Stimulated activated CD4-positive, alpha-beta T cell treated with anti-CD3 and anti-CD28 coated beads, Interleukin-1b, Interleukin-23, amount 100 ng/mL, for 4 hours (primary cell): Measurements from ENCODE around the gene PIK3IP1.

Experiments used
- DNase-seq, 2 donors: peaks; one replicate each; pipeline ENCODE4 v3.0.0-alpha.2; 2020; ENCODE audit warnings: low read depth in 2 of 2

The PIK3IP1 gene

GRCh38 chr22:31279327-31279669 lies 13.0 kb downstream of the PIK3IP1 start:
- DNase-seq: no peak

DNA sequence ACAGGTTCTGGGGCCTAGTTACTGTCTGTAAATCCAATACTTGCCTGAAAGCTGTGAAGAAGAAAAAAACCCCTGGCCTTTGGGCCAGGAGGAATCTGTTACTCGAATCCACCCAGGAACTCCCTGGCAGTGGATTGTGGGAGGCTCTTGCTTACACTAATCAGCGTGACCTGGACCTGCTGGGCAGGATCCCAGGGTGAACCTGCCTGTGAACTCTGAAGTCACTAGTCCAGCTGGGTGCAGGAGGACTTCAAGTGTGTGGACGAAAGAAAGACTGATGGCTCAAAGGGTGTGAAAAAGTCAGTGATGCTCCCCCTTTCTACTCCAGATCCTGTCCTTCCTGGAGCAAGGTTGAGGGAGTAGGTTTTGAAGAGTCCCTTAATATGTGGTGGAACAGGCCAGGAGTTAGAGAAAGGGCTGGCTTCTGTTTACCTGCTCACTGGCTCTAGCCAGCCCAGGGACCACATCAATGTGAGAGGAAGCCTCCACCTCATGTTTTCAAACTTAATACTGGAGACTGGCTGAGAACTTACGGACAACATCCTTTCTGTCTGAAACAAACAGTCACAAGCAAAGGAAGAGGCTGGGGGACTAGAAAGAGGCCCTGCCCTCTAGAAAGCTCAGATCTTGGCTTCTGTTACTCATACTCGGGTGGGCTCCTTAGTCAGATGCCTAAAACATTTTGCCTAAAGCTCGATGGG lies 13.5 kb downstream of the PIK3IP1 start:
- DNase-seq: no peak

GRCh38 chr22:31278151-31278621 lies 14.1 kb downstream of the PIK3IP1 start:
- DNase-seq: no peak

- no peak for DNase-seq
Observed at GRCh38 chr22:31277741-31278140, 14.5 kb downstream of the PIK3IP1 start.

GRCh38 chr22:31276426-31277167 lies 15.7 kb downstream of the PIK3IP1 start:
- no peak for DNase-seq

GRCh38 chr22:31275576-31275975 lies 16.7 kb downstream of the PIK3IP1 start:
- no peak for DNase-seq

DNA sequence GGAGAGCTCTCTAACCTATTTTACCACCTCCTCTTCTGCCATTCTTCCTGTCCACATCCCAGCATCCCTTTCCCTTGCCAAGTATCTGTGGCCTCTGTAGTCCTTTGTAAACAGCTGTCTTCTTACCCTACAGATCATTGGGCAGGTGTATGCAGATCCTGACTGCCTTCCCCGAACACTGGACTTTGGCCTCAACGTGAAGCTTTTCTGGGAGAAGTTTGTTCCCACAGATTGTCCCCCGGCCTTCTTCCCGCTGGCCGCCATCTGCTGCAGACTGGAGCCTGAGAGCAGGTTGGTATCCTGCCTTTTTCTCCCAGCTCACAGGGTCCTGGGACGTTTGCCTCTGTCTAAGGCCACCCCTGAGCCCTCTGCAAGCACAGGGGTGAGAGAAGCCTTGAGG lies 17.3 kb downstream of the PIK3IP1 start:
- no peak for DNase-seq

DNA sequence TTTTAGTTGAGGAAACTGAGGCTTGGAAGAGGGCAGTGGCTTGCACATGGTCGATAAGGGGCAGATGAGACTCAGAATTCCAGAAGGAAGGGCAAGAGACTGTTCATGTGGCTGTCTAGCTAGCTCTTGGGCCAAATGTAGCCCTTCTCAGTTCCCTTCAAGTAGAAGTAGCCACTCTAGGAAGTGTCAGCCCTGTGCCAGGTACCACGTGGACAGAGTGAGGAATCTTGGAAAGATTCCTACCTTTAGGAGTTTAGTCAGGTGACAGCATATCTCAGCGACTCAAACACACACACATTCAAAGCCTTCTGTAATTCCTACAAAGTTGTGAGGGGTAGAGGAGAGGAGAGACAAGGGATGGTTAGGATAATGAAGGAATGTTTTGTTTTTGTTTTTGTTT lies 18.3 kb downstream of the PIK3IP1 start:
- DNase-seq: no peak

DNA sequence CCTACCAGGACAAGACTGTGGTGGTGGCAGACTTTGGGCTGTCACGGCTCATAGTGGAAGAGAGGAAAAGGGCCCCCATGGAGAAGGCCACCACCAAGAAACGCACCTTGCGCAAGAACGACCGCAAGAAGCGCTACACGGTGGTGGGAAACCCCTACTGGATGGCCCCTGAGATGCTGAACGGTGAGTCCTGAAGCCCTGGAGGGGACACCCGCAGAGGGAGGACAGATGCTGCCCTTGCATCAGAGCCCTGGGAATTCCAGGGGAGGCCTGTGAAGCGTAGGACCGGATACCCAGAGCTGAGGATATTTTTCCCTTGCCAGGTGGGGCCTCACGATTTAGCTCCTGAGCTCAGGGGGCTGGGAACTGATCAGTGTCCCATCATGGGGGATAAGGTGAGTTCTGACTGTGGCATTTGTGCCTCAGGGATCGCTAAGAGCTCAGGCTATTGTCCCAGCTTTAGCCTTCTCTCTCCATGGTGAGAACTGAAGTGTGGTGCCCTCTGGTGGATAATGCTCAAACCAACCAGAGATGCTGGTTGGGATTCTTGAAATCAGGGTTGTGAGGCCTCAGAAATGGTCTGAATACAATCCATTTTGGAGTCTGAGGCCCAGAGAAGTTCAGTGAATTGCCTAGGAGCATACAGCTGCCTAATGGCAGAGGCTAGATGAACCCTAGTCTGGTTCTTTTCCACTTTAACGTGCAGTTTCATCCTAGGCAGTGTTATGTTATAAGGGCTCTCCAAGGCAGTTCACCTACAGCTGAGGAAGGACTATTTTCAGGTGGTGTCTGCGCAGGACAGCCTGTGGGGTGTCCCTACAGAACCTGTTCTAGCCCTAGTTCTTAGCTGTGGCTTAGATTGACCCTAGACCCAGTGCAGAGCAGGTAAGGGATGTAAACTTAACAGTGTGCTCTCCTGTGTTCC lies 19.5 kb downstream of the PIK3IP1 start:
- peak in 1 of 2 donors; percentile 42 for DNase-seq

- DNase-seq: no peak
Observed at GRCh38 chr22:31271485-31271884, 20.8 kb downstream of the PIK3IP1 start.

- DNase-seq: no peak
Observed at GRCh38 chr22:31271026-31271425, 21.3 kb downstream of the PIK3IP1 start.

DNA sequence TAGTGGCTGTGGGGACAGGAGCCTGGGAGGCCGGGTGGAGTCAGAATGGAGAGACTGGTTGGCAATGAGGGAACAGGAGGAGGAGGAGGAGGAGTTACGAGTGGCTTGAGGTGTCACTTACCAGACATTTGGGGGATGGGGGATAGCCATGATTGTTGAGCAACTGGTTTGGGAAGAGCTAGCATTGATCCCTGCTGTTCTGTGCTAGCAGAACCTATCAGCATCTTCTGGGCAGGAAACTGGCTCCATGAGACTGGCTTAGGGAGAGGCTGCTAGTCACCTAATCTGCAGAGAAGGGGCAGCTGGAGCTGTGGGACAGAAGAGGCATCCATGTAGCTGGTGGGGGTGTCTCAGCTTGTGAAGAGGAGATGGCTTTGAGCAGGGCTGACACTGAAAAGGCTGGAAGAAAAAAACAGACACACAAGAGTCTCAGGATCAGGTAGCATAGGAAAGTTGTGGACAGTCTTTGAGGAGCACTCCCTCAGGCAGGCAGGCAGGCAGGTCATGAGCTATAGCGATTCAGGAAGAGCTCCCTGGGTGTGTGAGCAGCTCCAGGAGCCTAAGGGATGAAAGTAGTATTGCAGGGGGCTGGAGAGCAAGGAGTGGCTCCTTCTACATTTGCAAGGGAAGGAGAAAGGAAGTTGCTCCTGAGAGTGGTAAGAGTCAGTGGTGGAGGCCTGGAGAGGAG lies 22.3 kb downstream of the PIK3IP1 start:
- no peak for DNase-seq

DNA sequence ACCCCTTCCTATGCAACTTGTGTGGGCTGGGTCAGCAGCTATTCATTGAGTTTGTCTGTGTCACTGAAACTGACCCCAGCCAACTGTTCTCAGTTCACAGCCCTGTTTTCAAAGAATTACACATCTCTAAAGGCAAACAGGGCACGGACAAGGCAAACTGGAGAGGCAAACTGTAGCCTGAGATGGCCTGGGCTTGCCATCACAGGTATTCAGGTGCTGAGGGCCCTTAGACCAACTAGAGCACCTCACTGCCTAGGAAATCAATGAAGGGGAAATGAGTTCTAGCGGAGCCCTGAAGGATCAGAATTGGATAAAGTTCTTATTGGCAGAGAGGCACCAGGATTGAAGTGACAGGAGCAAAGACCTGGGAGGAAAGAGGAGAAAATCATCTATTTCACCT lies 24.0 kb downstream of the PIK3IP1 start:
- no peak for DNase-seq

DNA sequence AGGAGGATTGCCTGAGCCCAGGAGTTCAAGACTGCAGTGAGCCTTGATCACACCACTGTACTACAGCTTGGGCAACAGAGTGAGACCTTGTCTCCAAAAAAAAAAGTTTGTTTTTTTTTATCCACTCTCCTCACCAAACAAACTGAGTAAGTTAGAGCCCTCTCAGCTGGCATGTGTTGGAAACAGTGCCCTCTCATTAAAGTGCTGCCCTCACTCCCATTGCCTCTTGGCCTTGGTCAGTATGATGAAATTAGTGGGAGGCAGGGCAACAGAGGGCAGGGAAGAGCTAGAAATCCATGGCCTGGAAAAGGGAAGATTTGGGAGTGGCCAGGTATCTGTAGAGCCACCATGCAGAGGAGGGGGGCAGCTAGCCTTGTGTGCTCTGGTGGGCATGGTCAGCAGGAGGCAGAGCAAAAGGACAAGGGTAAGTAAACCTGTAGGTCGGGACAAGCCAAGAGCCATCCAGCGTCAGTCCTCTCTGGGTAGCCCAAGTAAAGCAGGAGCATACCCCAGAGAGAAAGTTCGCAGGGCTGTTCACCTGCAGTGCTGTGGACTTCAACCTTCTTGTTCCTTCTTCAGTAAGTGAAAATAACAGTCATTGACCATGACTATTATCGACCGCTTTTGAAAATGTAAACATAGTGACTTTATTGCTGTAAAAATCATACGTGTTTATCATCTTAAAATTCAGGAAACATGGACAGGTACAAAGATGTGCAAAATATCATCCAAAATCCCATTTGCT lies 28.2 kb downstream of the PIK3IP1 start:
- no peak for DNase-seq

DNA sequence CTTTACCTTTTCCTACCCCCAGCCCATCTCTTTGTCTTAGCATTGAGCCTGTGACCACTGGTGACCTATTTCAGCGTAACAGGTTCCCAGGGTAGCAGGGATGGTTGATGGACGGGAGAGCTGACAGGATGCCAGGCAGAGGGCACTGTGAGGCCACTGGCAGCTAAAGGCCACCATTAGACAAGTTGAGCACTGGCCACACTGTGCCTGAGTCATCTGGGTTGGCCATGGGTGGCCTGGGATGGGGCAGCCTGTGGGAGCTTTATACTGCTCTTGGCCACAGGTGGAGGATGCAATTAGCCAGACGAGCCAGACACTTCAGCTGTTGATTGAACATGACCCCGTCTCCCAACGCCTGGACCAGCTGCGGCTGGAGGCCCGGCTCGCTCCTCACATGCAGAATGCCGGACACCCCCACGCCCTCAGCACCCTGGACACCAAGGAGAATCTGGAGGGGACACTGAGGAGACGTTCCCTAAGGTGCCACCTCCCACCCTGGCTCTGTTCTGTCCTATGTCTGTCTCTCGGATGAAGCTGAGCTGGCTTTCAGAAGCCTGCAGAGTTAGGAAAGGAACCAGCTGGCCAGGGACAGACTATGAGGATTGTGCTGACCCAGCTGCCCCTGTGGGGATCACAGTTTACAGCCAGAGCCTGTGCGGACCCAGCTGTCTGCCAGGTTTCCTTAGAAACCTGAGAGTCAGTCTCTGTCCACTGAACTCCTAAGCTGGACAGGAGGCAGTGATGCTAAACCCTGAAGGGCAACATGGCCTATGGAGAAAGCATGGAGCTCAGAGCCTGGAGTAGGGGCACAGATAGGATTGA lies 29.8 kb downstream of the PIK3IP1 start:
- DNase-seq: no peak

DNA sequence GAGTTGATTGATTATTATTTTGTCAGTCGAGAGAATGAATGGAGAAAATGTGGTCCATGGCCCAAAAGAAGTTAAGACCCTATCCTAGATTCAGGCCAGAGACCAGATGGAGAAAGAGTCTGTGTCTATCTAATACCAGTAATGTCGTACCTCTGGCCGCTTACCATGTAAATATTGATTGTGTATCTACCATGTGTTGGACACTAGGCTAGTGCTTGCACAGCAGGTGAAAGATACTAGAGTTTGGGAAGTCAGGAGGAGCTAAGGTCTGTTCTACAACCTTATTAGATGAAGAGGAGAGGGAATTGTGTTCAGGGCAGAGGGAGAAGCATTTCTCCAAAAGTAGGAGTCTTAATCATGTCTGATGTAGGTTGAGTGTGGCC lies 31.8 kb downstream of the PIK3IP1 start:
- no peak for DNase-seq

DNA sequence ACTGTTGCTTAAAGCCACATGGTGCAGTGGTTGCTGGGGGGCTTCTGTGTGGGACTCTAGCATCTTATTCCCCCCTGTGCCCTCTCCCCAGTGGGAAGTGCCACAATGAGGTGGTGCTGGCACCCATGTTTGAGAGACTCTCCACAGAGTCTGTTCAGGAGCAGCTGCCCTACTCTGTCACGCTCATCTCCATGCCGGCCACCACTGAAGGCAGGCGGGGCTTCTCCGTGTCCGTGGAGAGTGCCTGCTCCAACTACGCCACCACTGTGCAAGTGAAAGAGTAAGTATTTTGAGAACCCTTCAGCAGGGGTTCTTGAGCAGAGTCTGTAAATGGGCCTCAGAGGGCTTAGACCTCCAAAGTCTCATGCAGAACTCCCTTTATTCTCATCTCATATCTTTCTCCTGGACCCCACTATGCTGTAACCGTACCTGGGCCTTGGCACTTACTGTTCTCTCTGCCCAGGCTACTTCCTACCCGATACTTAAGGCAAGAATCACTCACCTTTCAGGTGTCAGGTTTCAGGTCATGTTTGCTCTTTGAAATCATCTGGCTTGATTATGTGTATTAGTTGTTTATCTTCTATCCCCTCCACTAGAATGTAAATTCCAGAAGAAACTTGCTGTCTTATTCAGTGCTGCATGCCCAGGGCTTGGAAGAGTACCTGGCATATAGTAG lies 32.4 kb downstream of the PIK3IP1 start:
- DNase-seq: no peak

DNA sequence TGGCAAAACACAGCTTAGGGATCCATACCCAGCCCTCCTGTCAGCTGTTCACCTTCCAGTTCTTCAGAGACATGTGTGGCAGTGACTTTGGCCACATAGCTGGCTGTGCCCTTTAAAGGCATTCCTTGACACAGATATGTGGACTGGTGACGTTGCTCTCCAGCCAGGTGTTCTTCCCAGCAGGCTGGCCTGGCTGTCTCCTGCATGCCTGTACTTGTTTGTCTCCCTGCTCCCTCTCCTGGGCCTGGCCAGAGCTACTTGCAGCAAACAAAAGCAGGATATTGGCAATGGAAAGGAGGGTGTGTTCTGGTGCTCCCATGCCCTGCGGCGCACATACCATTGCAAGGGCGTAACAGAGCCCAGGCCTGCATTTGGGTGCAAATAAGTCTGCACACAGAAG lies 38.3 kb downstream of the PIK3IP1 start:
- DNase-seq: no peak

DNA sequence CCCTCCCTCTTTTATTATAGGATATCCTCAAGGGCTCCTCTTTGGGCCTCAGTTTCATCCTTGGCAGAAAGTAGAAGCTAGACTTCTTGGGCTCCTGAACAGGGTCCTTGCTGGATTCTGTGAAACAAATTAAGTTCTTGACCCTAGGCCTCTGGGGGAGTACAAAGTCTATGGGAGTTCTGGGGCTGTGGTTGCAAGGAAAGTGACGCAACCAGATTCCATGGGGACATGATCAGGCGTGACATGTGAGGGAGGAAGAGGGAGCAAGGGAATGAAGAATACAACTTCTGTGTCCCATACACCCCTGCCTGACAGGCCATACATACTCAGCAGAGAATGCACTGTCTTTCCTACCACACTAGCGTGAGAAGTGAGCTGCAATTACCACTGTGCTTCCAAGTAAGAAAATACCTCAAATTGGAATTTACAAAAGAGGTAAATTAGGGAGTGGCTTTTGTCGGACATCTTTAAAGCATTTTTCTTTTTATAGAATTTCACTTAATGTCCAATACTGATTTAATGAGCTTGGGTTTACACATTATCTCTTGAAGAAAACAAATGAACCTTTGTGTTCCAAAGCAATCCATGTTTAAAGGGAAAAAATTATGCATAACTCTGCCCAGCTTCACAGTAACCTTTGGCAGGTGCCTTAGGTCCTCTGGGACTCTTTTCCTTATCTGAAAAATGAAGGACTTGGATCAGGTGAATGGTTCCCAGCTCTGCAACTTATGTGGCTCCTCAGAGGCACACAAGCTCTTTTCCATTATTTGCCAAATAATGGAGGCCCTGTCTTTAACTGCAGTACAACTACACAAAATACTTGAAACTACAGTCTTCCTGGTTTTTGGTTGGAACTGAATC lies 41.3 kb downstream of the PIK3IP1 start:
- no peak for DNase-seq
